MG63 (cell line): ENCODE measurements around the gene LARGE2. TPM values are rescaled to one million over a fixed set of nuclear protein-coding genes. Genes with fewer than 3 reads are reported as not detected.

Experiments used
- DNase-seq: peaks from one replicate; pipeline ENCODE4 v3.0.0-alpha.2; 2020
- H3K27me3 ChIP-seq: fragments of 250-450 bp; sonication (Bioruptor Pico); 2 replicates; pipeline ENCODE4 v1.5.1; 2020; ENCODE audit warnings: mild to moderate bottlenecking, moderate library complexity
- H3K36me3 ChIP-seq: fragments of 250-450 bp; sonication (Bioruptor Pico); 2 replicates; pipeline ENCODE4 v1.5.1; 2020; ENCODE audit warnings: mild to moderate bottlenecking, moderate library complexity
- H3K4me3 ChIP-seq: fragments of 250-450 bp; sonication (Bioruptor Pico); 2 replicates; pipeline ENCODE4 v1.5.1; 2020; ENCODE audit warnings: mild to moderate bottlenecking, moderate library complexity
- H3K9me3 ChIP-seq: fragments of 250-450 bp; sonication (Bioruptor Pico); 2 replicates; pipeline ENCODE4 v1.5.1; 2020; ENCODE audit warnings: mild to moderate bottlenecking, moderate library complexity
- total RNA-seq: library from RNA; depleted of rRNA; stranded (reverse); fragments of >200 nt; shearing (Covaris generic); gene quantifications from 2 replicates; pipeline ENCODE4 v1.2.3, GENCODE V29; 2014; ENCODE audit warnings: low replicate concordance

LARGE2 gene
- total RNA-seq, 1 experiment from 2014 or later: not detected

DNA sequence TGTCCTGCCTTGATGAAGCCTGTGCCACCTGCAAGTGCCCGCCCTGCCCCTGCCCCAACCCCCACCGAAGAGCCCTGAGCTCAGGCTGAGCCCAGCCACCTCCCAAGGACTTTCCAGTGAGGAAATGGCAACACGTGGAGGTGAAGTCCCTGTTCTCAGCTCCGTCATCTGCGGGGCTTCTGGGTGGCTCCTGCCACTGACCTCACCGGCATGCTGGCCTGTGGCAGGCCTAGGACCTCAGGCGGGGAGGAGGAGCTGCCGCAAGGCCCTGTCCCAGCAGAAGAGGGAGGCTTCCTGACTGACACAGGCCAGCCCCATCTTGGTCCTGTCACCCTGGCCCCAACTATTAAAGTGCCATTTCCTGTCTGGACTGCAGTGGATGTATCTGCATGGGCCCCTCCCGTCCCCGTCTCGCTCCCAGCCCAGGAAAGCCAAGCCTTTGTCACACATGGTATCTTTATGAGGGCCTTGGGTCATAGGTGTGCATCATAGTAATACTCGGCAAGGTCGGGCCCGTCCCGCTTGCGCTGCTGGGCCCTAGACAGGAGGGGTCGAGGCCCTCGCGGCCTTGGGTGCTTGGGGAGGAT is 16.3 kb upstream of the LARGE2 start:
- DNase-seq: no peak
- H3K36me3 ChIP-seq: no peaks in the 10 kb centered on the region; the same call in 1 of the 2 replicates
- H3K4me3 ChIP-seq: no peak overlapping the region
- H3K27me3 ChIP-seq: no peaks in the 10 kb centered on the region
- H3K9me3 ChIP-seq: no peaks in the 10 kb centered on the region

DNA sequence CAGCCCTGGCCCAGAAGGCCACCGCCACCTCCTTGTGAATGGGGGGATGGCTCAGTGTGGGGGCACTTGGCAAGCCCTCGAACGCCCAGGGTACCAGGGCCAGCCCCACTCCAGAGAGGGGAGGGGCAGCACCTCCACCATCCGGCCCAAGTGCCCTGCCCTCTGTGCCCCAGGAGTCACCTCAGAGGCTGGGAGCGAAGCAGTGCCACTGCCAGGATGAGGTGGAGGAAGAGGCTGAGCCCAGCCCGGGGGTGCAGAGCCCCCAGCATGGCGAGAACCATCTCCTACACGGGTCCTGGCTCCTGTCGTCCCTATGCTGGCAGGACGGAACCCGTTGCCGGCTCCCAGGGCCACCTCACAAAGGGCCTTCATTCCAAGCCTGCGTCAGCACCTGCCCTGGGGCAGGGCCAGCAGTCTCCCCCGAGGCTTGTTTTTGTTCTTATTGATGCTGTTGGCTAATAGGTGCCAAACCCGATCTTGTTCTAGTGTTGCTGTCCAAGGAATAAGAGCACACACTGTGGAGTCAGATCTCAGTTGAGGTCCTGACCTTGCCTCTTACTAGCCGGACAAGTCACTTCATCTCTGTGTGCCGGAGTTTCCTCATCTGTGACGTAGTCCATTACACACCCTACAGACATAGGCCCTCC is 15.4 kb upstream of the LARGE2 start, which contains the start of gene FREY1:
TSS of gene FREY1 (minus strand) at position 307 of the 647 bp plus-strand sequence. CDS start at position 281, 26 bp downstream.
- Histone ChIP-seq H3K9me3 (no peaks in the 10 kb centered on the region), H3K27me3 (no peaks in the 10 kb centered on the region), H3K4me3 (no peak within 1 kb of the TSS), H3K36me3 (peaks cover 2% of the 10 kb centered on the region; the same call in 1 of the 2 replicates)
- DNase-seq: no peak

DNA sequence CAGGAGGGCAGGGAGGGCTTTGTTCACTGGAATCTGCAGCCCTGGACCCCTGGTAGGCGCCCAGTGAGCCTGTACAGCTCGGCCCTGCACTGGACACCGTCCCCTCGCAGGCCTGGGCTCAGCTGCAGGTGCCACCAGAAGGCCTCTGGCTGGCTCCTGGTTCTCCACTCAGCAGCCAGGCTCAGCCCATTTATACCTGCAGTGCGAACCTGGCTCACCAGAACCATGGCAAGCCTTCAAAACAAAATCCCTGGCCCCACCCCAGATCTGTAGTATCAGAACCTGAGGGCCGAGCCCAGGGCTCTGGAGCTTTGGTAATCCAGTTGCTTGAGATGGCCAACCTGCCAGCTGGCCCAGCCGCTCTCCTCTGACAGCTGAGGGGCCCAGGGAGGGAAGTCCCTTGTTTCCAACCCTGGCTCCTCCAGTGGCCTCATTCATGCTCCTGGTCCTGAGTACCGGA is 14.5 kb upstream of the LARGE2 start:
- no peak for DNase-seq
- Histone ChIP-seq H3K27me3 (no peaks in the 10 kb centered on the region), H3K9me3 (no peaks in the 10 kb centered on the region), H3K4me3 (no peak overlapping the region), H3K36me3 (peaks cover 2% of the 10 kb centered on the region; the same call in 1 of the 2 replicates)

DNA sequence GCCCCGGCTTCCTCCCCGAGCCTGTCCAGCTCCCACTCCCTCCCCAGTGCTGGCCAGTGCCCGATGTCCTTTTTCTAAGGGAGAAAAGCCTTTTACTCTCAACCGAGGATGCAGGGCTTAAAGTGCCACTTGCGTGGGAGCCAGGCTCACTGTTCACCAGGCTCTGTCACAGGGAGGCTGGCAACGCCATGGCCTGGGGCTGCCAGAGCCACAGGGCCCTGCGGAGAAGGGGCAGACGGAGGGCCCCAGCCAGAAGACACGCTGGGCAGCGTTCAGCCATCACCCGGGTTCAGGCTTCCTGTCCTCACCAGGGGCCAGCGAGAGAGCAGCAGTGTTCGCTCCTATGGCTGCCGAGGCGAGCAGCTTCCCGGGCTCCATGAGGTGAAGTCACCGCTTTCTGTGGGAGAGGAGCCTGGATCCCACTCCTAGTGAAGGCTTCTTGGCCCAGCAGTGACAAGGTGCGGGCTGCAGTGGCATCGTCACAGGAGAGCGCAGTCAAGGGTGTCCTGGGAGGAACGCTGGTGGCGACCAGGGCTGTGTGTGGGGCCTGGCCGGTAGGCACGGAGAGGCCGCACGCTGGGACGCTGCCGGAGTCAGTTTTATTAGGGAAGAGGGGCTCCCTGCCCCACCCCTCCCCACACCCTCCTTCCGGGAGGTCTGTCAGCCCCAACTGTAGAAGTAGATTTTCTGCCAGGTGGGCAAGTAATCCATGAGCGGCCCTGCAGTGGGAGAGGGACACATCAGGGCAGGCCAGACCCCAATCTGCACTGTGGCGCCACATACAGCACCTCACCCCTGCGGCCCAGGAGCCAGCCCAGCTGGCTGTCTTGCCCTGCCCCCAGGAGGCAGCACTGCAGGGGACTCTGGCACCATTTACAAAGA is 12.6 kb upstream of the LARGE2 start:
- DNase-seq: no peak
- Histone ChIP-seq H3K27me3 (no peaks in the 10 kb centered on the region), H3K4me3 (no peak overlapping the region), H3K36me3 (peaks cover 6% of the 10 kb centered on the region), H3K9me3 (no peaks in the 10 kb centered on the region)

DNA sequence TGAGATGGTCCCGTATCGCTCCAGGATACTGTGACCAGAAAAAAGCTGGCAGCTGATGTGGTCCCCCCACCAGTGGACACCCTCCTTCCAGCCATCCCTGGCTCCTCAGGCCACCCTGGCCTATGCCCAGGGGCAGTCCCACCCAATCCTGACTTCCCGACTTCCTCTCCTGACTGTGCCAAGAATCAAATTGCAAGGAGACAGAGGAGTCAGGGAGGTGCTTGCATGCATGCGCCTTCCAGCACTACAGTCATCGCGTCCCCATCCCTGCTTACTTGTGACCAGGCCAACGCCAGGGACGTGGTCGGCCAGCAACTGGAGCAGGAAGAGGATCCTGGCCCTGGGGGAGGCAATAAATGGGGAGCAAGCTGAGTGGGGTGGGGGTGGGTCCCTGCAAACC is 11.8 kb upstream of the LARGE2 start:
- Histone ChIP-seq H3K4me3 (no peak overlapping the region), H3K36me3 (peaks cover 9% of the 10 kb centered on the region), H3K27me3 (no peaks in the 10 kb centered on the region), H3K9me3 (no peaks in the 10 kb centered on the region)
- no peak for DNase-seq

DNA sequence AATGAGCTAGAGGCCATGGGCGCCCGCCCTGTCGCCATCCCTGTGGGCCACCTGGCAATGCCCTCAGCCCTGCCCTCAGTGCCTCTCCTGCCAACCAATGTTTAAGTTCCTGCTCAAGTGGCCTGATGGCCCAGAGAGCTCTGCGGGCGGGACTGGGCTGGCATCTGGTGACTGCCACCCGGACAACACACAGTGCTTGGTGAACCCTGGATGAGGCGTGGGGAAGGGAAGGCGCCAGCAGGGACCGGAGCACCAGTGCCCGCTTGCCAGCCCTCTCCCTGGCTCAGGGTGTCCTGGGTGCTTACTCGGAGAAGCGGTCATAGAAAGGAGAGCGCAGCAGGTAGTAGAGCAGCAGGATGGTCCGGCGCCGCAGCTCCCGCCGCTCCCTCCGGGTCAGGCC is 8.9 kb upstream of the LARGE2 start:
- no peak for DNase-seq
- Histone ChIP-seq H3K36me3 (peaks cover 16% of the 10 kb centered on the region), H3K9me3 (no peaks in the 10 kb centered on the region), H3K4me3 (no peak overlapping the region), H3K27me3 (no peaks in the 10 kb centered on the region)

DNA sequence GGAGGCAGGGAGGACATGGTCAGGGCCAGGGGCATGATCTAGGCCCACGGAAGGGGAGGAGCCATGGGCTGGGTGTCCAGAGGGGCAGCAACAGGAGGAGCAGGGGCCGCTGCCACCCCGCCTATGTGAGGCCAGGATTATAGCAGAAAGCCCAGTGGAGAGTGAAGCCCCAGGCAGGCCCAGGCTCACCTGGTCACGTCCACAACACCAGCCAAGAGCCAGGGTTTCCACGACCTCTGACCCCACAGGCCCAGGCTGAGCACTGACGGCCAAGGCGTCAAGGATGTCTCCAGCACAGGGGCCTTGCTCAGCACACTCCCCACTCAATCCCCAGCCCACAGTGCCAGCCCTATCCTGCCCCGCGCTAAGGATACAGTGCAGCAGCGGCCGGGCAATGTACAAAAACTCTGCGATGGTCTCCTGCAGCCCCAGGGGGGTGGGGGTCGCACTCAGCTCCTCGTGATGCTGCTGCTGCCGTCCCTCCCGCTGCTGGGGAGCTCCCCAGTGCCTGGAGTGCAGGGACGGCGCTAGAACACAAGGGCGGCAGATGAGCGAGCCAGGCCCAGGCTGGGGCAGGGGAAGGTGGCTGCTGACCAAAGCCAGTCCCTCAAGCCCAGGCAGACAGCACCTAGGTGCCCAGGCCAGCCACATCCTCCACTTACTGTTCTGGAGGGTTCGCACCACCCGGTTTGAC is 8.4 kb upstream of the LARGE2 start:
- Histone ChIP-seq H3K27me3 (no peaks in the 10 kb centered on the region), H3K9me3 (no peaks in the 10 kb centered on the region), H3K36me3 (peaks cover 16% of the 10 kb centered on the region), H3K4me3 (no peak overlapping the region)
- no peak for DNase-seq

DNA sequence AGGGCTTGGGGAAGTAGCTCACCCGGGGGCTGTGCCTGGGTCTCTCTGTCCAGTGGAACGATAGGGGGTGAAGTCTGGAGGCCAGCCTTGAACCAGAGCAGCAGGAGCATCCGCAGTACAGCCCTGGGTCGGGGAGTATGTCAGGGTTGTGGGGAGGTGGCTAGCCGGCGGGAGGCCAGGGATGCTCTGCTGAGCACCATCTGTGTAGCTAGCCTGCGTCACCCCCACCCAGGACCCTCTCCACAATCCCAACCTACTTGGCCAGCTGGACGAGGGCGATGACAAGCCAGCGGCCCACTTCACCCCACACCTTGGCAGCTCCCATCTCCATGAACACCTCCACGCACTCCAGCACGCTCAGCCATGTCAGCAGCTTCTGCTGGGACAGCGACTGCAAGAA is 7.0 kb upstream of the LARGE2 start:
- Histone ChIP-seq H3K27me3 (no peaks in the 10 kb centered on the region), H3K9me3 (no peaks in the 10 kb centered on the region), H3K36me3 (peaks cover 16% of the 10 kb centered on the region), H3K4me3 (no peak overlapping the region)
- no peak for DNase-seq

DNA sequence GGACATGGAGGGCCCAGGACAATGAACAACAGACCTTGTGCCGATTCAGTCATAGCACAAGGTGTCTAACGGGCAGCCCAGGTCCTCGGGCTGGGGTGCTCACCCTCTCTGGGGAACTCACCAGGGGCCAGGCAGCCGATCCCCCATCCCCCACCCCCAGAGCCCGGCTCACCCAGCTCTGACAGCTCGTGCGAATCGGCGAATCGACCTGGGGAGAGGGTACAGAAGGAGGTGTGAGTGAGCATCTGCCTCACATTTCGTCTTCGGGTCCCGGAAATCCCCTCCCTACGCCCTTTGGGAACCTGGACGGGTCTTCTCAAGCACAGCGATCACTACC is 5.2 kb upstream of the LARGE2 start:
- no peaks in the 10 kb centered on the region for H3K27me3 ChIP-seq
- H3K4me3 ChIP-seq: peak overlapping the region; percentile 89
- no peaks in the 10 kb centered on the region for H3K9me3 ChIP-seq
- H3K36me3 ChIP-seq: peaks cover 14% of the 10 kb centered on the region
- DNase-seq: no peak

DNA sequence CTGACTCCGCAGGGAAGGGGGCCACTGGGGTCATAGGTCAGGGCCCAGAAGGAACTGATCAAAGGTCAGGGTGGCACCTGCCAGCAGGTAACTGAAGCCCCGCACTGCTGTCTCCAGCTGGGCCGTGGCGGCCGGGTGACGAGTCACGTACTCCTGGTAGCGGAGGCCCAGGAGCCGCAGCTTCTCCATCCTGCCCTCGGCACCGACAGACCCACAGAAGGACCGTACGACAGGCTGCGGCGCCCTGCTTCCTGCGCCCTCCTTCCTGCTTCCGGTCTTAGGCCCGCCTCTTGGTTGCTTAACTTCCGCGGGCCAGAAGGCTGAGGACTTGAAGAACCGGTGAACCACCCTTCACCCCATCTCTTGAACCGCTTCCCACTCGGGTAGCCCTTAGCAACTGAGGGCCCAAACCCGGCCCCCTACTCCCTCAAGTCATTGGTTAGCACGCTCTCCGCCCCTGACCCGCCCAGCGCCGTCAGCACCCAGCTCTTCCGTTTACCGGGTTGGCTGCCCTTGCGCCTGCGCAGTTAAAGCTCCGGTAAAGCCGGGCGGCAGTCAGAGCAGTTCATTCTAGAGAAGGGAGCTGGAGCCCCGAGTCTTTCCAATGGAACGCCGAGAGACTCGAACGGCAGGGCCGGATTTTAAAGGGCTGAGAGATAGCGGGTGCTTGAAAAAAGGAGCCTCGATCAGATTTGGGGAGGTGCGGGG is 4.7 kb upstream of the LARGE2 start, which contains the start of gene PEX16:
TSS of gene PEX16 (minus strand) at position 255 of the 708 bp plus-strand sequence. CDS start at position 189, 66 bp downstream.
- peak; percentile 99 for DNase-seq
- H3K36me3 ChIP-seq: peaks cover 14% of the 10 kb centered on the region
- peak within 1 kb of the TSS; percentile 89 for H3K4me3 ChIP-seq
- no peaks in the 10 kb centered on the region for H3K27me3 ChIP-seq
- H3K9me3 ChIP-seq: no peaks in the 10 kb centered on the region

DNA sequence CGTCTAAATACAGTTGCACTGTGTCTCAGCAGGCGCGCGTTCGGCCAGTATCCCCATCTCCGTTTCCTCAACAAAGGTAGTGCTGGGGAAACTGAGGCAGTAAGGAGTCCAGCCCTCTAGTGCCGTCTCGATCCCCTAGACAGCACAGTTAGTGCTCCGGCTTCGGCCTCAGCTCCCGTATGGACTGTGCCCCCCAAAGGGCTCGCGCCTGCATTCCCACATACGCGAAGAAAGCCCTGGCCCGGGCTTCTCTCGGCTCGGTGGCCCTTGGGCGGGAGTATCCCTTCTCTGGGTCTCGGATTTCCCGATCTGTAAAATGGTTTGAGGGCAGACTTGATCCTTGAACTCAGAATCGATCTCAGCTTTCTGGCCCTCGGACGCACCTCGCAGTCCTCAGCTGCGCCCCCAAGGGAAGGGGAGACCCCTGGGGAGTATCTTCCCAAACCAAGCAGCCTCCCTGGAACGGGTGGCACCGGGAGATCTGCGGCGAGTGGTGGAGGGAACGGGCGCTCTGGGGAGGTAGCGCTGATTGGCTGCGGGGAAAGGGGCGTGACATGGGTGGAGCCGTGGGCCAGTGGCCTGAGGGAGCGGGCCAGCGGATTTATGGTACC is 4.0 kb upstream of the LARGE2 start:
- peak; percentile 81 for DNase-seq
- peaks cover 14% of the 10 kb centered on the region for H3K36me3 ChIP-seq
- H3K9me3 ChIP-seq: no peaks in the 10 kb centered on the region
- peak overlapping the region; percentile 89 for H3K4me3 ChIP-seq
- H3K27me3 ChIP-seq: 0 out of 2 replicates have a peak, but pooled peaks cover 3% of the 10 kb centered on the region

DNA sequence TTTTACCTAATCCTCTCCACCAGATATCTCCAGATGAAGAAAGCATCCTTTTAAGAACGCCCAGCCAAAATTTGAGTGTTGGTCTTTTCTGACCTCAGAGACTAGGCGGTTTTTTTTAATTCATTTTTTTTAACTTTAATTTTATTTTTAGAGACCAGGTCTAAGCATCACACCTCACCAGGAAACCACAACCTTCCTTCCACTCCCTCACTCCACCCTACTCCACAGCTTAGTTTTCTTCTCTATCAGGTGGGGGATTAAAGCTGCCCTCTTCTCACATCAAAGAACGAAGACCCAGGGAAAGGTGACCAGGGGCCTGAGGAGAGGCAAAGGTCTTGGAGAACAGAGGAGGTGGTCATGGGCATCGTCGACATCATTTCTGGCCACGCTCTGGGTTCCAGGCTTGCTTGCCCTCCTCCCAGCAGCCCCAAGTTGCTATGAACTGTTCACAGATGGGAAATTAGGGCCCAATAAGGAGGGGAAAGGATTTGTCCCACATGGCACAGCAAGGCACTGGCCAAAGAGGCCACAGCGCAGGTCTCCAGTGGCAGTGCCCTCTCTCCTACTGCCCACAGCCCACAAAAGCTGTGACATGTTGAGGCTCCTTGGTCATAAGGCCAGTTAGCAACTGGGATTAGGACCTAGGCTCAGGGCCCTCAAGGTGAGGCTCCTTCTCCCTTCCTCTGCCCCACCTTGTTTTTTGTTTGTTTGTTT is 3.3 kb upstream of the LARGE2 start:
- H3K27me3 ChIP-seq: 0 out of 2 replicates have a peak, but pooled peaks cover 3% of the 10 kb centered on the region
- peak overlapping the region; percentile 89 for H3K4me3 ChIP-seq
- no peaks in the 10 kb centered on the region for H3K9me3 ChIP-seq
- peaks cover 14% of the 10 kb centered on the region for H3K36me3 ChIP-seq
- DNase-seq: no peak

DNA sequence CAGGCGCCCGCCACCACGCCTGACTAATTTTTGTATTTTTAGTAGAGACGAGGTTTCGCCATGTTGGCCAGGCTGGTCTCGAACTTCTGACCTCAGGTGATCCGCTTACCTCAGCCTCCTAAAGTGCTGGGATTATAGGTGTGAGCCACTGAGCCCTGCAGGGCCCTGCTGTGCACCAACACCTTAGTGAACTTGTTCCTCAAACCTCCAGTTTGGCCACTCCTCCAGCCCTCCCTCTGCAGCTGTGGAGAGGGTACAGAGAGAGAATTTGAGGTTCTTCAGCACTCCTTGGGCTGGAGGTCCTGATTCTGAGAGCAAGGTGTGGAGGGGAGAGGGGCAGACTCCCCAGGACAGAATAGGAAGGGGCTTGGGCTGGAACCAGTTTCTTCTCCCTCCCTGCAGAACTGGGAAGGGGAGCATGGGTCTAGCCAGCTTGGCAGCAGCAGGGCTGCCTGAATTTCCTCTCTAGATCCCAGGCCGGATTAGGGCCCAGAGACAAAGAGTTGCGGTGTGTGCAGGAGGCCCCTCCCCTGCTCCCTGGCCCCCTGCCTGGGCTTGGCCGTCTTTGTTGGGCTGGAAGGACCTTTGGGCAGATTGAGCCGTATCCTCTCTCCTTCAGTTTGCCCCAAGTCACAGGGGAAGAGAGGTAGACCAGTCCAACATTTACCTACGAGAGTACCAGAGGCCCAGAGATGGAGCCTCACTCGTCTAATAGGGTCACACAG is 2.5 kb upstream of the LARGE2 start:
- Histone ChIP-seq H3K4me3 (no peak overlapping the region), H3K36me3 (peaks cover 9% of the 10 kb centered on the region), H3K27me3 (0 out of 2 replicates have a peak, but pooled peaks cover 3% of the 10 kb centered on the region), H3K9me3 (no peaks in the 10 kb centered on the region)
- DNase-seq: no peak
